Measurements from ENCODE around the gene MGAT4B.

DNA sequence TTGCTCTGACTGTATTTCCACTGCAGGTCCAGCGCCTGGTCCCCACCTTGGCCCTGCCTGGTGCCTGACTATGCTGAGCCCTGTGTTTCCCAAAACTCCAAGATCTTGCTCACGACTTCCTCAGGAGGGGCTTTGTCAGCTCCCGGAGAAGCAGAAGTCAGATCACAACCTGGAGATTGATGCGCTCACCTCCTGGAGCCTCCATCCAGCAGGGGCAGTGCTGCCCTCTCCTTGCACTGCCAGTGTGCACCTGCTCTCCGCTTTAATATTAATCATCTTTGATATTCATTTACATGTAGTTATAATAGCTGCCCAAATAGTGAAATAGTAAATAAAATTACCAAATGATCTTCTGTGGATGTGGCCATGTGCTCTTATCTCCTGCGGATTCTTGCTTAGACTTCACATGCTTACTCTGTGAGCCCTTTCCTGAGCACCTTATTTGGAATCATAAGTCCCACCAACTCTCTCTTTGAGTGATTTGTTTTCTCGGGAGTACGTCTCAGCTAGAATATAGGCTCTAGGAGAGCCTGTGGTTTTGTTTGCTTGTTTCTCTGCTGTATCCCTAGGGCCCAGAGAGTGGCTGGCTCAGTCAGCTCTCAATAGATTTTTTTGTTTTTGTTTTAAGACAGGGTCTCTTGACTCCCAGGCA lies 56.7 kb downstream of the MGAT4B start:
- TF ChIP-seq, protein P1, sequence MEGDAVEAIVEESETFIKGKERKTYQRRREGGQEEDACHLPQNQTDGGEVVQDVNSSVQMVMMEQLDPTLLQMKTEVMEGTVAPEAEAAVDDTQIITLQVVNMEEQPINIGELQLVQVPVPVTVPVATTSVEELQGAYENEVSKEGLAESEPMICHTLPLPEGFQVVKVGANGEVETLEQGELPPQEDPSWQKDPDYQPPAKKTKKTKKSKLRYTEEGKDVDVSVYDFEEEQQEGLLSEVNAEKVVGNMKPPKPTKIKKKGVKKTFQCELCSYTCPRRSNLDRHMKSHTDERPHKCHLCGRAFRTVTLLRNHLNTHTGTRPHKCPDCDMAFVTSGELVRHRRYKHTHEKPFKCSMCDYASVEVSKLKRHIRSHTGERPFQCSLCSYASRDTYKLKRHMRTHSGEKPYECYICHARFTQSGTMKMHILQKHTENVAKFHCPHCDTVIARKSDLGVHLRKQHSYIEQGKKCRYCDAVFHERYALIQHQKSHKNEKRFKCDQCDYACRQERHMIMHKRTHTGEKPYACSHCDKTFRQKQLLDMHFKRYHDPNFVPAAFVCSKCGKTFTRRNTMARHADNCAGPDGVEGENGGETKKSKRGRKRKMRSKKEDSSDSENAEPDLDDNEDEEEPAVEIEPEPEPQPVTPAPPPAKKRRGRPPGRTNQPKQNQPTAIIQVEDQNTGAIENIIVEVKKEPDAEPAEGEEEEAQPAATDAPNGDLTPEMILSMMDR (conservative IDR thresholded peaks at IDR 0.05 in 1 of 2, IDR thresholded peaks at IDR 0.05 in 1 of 2; ENCODE audit: extremely low read depth in 1 of 2, insufficient read depth in 1 of 2, low read depth in 1 of 2, low read length in 2 of 2) = no peak
- TF ChIP-seq EZH2 (IDR thresholded peaks at IDR 0.05; ENCODE audit: borderline replicate concordance, low read length) = no peak

Measured in mammary epithelial cell (primary cell).